Endometrial microvascular endothelial cells (primary cell): Measurements from ENCODE around the gene MCC. TPM values are rescaled to one million over a fixed set of nuclear protein-coding genes. Genes with fewer than 3 reads are reported as not detected.

Source experiments
- in situ Hi-C: cut with HindIII; loops from 2 replicates; pipeline ENCODE4 v1.10.0; 2017; ENCODE audit warnings: low sequenced_read_pairs, low pct_unique_long_range_greater_than_20kb; ENCODE audit errors: inconsistent ontology term
- total RNA-seq: library from RNA; depleted of rRNA; stranded (reverse); fragments of >200 nt; gene quantifications from one replicate; pipeline ENCODE4 v1.2.3, GENCODE V29; 2015; ENCODE audit errors: inconsistent ontology term

MCC gene
- total RNA-seq, 1 donor from 2014 or later: 39.8 TPM

- in situ Hi-C loops: loop anchor here (25.0 kb wide), 1 partner anchor 169 kb away; the partner anchor contains the start of gene YTHDC2
These were observed 144.9 kb downstream of the MCC start for GRCh38 chr5:113343343-113343742.

- in situ Hi-C loops: loop anchor here (25.0 kb wide), 1 partner anchor 172 kb away; the partner anchor contains the start of gene YTHDC2
These were observed 147.7 kb downstream of the MCC start for GRCh38 chr5:113340537-113340936.

GRCh38 chr5:113338628-113339027, 149.6 kb downstream of the MCC start:
- in situ Hi-C loops: loop anchor here (25.0 kb wide), 1 partner anchor 174 kb away; the partner anchor contains the start of gene YTHDC2

- in situ Hi-C loops: loop anchor here (25.0 kb wide), 1 partner anchor 175 kb away; the partner anchor contains the start of gene YTHDC2
These were observed 150.5 kb downstream of the MCC start for GRCh38 chr5:113337515-113338415.

- in situ Hi-C loops: loop anchor here (25.0 kb wide), 1 partner anchor 175 kb away; the partner anchor contains the start of gene YTHDC2
These were observed 151.3 kb downstream of the MCC start for GRCh38 chr5:113336975-113337374.

GRCh38 chr5:113333411-113333810, 154.8 kb downstream of the MCC start:
- in situ Hi-C loops: loop anchor here (25.0 kb wide), 1 partner anchor 179 kb away; the partner anchor contains the start of gene YTHDC2

GRCh38 chr5:113331209-113331551, 157.1 kb downstream of the MCC start:
- in situ Hi-C loops: loop anchor here (25.0 kb wide), 1 partner anchor 181 kb away; the partner anchor contains the start of gene YTHDC2

GRCh38 chr5:113330533-113331208, 157.6 kb downstream of the MCC start:
- in situ Hi-C loops: loop anchor here (25.0 kb wide), 1 partner anchor 182 kb away; the partner anchor contains the start of gene YTHDC2

GRCh38 chr5:113329981-113330380, 158.3 kb downstream of the MCC start:
- in situ Hi-C loops: loop anchor here (25.0 kb wide), 1 partner anchor 182 kb away; the partner anchor contains the start of gene YTHDC2

GRCh38 chr5:113325054-113325453, 163.2 kb downstream of the MCC start:
- in situ Hi-C loops: loop anchor here (25.0 kb wide), 1 partner anchor 187 kb away; the partner anchor contains the start of gene YTHDC2

- in situ Hi-C loops: no loop called here
These were observed 167.0 kb downstream of the MCC start for GRCh38 chr5:113321276-113321675.

- in situ Hi-C loops: no loop called here
These were observed 167.9 kb downstream of the MCC start for GRCh38 chr5:113320273-113320780.

GRCh38 chr5:113319256-113320053, 168.8 kb downstream of the MCC start:
- in situ Hi-C loops: no loop called here

GRCh38 chr5:113317636-113318035, 170.6 kb downstream of the MCC start:
- in situ Hi-C loops: no loop called here

GRCh38 chr5:113311301-113311700, 177.0 kb downstream of the MCC start:
- in situ Hi-C loops: no loop called here

- in situ Hi-C loops: no loop called here
These were observed 186.1 kb downstream of the MCC start for GRCh38 chr5:113302120-113302519.

- in situ Hi-C loops: no loop called here
These were observed 188.7 kb downstream of the MCC start for GRCh38 chr5:113299591-113299990.

GRCh38 chr5:113296676-113297075, 191.6 kb downstream of the MCC start:
- in situ Hi-C loops: no loop called here
